GM19372 (cell line): ENCODE results near the gene IFNG-AS1.

ENCODE experiments used
- ATAC-seq: cut with Tn5 transposase; IDR thresholded peaks from one replicate; pipeline ENCODE4 v1.9.1; 2021; ENCODE audit warnings: mild to moderate bottlenecking, low read depth, moderate library complexity; ENCODE audit not compliant: unreplicated experiment

The IFNG-AS1 gene

GRCh38 chr12:67993143-67993542, 3.9 kb downstream of the IFNG-AS1 start:
- ATAC-seq: no peak

GRCh38 chr12:67994046-67994445, 4.8 kb downstream of the IFNG-AS1 start:
- no peak for ATAC-seq

GRCh38 chr12:67996347-67996746, 7.1 kb downstream of the IFNG-AS1 start:
- ATAC-seq: no peak

- no peak for ATAC-seq
Observed at GRCh38 chr12:67998379-67998778, 9.1 kb downstream of the IFNG-AS1 start.

- no peak for ATAC-seq
Observed at GRCh38 chr12:67999244-67999643, 10.0 kb downstream of the IFNG-AS1 start.

GRCh38 chr12:68001486-68002466, 12.5 kb downstream of the IFNG-AS1 start:
- ATAC-seq: no peak

GRCh38 chr12:68003777-68004176, 14.5 kb downstream of the IFNG-AS1 start:
- no peak for ATAC-seq

- no peak for ATAC-seq
Observed at GRCh38 chr12:68007033-68007432, 17.8 kb downstream of the IFNG-AS1 start.

GRCh38 chr12:68007466-68007865, 18.2 kb downstream of the IFNG-AS1 start:
- no peak for ATAC-seq

GRCh38 chr12:68011206-68011881, 22.1 kb downstream of the IFNG-AS1 start:
- no peak for ATAC-seq

- ATAC-seq: no peak
Observed at GRCh38 chr12:68011882-68012207, 22.6 kb downstream of the IFNG-AS1 start.

- no peak for ATAC-seq
Observed at GRCh38 chr12:68012712-68013111, 23.5 kb downstream of the IFNG-AS1 start.

- ATAC-seq: no peak
Observed at GRCh38 chr12:68013181-68013580, 23.9 kb downstream of the IFNG-AS1 start.

- no peak for ATAC-seq
Observed at GRCh38 chr12:68016136-68016535, 26.9 kb downstream of the IFNG-AS1 start.

- ATAC-seq: no peak
Observed at GRCh38 chr12:68018315-68018714, 29.1 kb downstream of the IFNG-AS1 start.

GRCh38 chr12:68020049-68020448, 30.8 kb downstream of the IFNG-AS1 start:
- ATAC-seq: no peak

GRCh38 chr12:68020699-68021098, 31.5 kb downstream of the IFNG-AS1 start:
- ATAC-seq: no peak

- no peak for ATAC-seq
Observed at GRCh38 chr12:68028647-68029046, 39.4 kb downstream of the IFNG-AS1 start.

GRCh38 chr12:68030248-68030647, 41.0 kb downstream of the IFNG-AS1 start:
- no peak for ATAC-seq

- no peak for ATAC-seq
Observed at GRCh38 chr12:68031174-68031573, 41.9 kb downstream of the IFNG-AS1 start.

- ATAC-seq: no peak
Observed at GRCh38 chr12:68031881-68032739, 42.9 kb downstream of the IFNG-AS1 start.
